Neural cell (in vitro differentiated cells): ENCODE results near the gene SPATA33. TPM values are rescaled to one million over a fixed set of nuclear protein-coding genes. Genes with fewer than 3 reads are reported as not detected.
"Not testable (repeated sequence)": the region's sequence is repeated elsewhere in the genome, so short reads cannot be mapped to it uniquely, and the experiment has no call there.

Experiments used
- H2AFZ ChIP-seq: fragments of 200-600, 300-800 bp; sonication (generic), shearing (Covaris generic); 2 replicates; pipeline ENCODE4 v1.6.0; 2014; ENCODE audit warnings: low read depth, mild to moderate bottlenecking, antibody characterized with exemption, low read length, moderate library complexity
- H3F3A ChIP-seq: fragments of 200-600 bp; shearing (Covaris generic); 2 replicates; pipeline ENCODE4 v1.6.1; 2016; ENCODE audit warnings: mild to moderate bottlenecking, moderate library complexity, mixed read lengths, antibody characterized with exemption, low read length; ENCODE audit not compliant: insufficient read depth, poor library complexity, severe bottlenecking
- H3K27ac ChIP-seq: fragments of 200-600, 300-800 bp; sonication (generic), shearing (Covaris generic); 2 replicates; pipeline ENCODE4 v1.5.1; 2014; ENCODE audit warnings: mild to moderate bottlenecking, low read length, moderate library complexity
- H3K27me3 ChIP-seq: fragments of 300-800, 200-600 bp; sonication (generic), shearing (Covaris generic); 2 replicates; pipeline ENCODE4 v1.6.0; 2014; ENCODE audit warnings: mild to moderate bottlenecking, low read depth, low read length, moderate library complexity; ENCODE audit not compliant: insufficient read depth
- H3K36me3 ChIP-seq: fragments of 300-800, 200-600 bp; sonication (generic), shearing (Covaris generic); 2 replicates; pipeline ENCODE4 v1.5.1; 2014; ENCODE audit warnings: mild to moderate bottlenecking, antibody characterized with exemption, low read length, moderate library complexity; ENCODE audit not compliant: insufficient read depth
- H3K4me2 ChIP-seq: fragments of 300-800, 200-600 bp; sonication (generic), shearing (Covaris generic); 2 replicates; pipeline ENCODE4 v1.6.0; 2014; ENCODE audit warnings: mild to moderate bottlenecking, low read length
- H3K4me3 ChIP-seq: fragments of 300-800, 200-600 bp; sonication (generic), shearing (Covaris generic); 2 replicates; pipeline ENCODE4 v1.5.1; 2014; ENCODE audit warnings: mild to moderate bottlenecking, low read length, moderate library complexity
- H3K79me2 ChIP-seq: fragments of 200-600 bp; shearing (Covaris generic); replicated peaks from 2 replicates; pipeline ENCODE4 v1.6.0; 2014; ENCODE audit warnings: mild to moderate bottlenecking, low read length, moderate library complexity; ENCODE audit not compliant: insufficient read depth
- H3K9ac ChIP-seq: fragments of 300-800, 200-600 bp; sonication (generic), shearing (Covaris generic); 2 replicates; pipeline ENCODE4 v1.6.1; 2016; ENCODE audit warnings: mild to moderate bottlenecking, low read length, mixed read lengths
- H3K9me2 ChIP-seq: fragments of 200-600 bp; shearing (Covaris generic); 2 replicates; pipeline ENCODE4 v1.6.1; 2016; ENCODE audit warnings: mild to moderate bottlenecking, low read length, mixed read lengths; ENCODE audit not compliant: insufficient read depth
- H3K9me3 ChIP-seq: fragments of 200-600, 300-800 bp; sonication (generic), shearing (Covaris generic); 2 replicates; pipeline ENCODE4 v1.6.1; 2016; ENCODE audit warnings: mild to moderate bottlenecking, mixed run types, low read length, moderate library complexity, mixed read lengths
- H4K20me1 ChIP-seq: fragments of 200-600 bp; shearing (Covaris generic); 2 replicates; pipeline ENCODE4 v1.6.1; 2016; ENCODE audit warnings: mild to moderate bottlenecking, mixed run types; ENCODE audit not compliant: insufficient read depth
- EP300 ChIP-seq: fragments of 450-650 bp; conservative IDR thresholded peaks from 2 replicates; pipeline ENCODE4 v1.6.1; 2014; ENCODE audit warnings: antibody characterized with exemption, mild to moderate bottlenecking, moderate library complexity; ENCODE audit not compliant: poor library complexity, severe bottlenecking
- EZH2 ChIP-seq: fragments of 200-600, 300-800 bp; shearing (Covaris generic), sonication (generic); IDR thresholded peaks from 2 replicates; pipeline ENCODE4 v1.6.1; 2014; ENCODE audit warnings: antibody characterized with exemption, low read length, borderline replicate concordance, mild to moderate bottlenecking; ENCODE audit not compliant: insufficient read depth, poor library complexity, severe bottlenecking
- MXI1 ChIP-seq: fragments of 450-650 bp; conservative IDR thresholded peaks from 2 replicates; pipeline ENCODE4 v1.6.1; 2014; ENCODE audit warnings: antibody characterized with exemption, mild to moderate bottlenecking; ENCODE audit not compliant: poor library complexity, severe bottlenecking
- POLR2AphosphoS5 ChIP-seq: IDR thresholded peaks from 2 replicates; pipeline ENCODE4 v1.6.1; 2012
- RAD21 ChIP-seq: fragments of 450-650 bp; conservative IDR thresholded peaks from 2 replicates; pipeline ENCODE4 v1.6.1; 2014; ENCODE audit warnings: antibody characterized with exemption, mild to moderate bottlenecking, moderate library complexity
- SMC3 ChIP-seq: fragments of 450-650 bp; conservative IDR thresholded peaks from 2 replicates; pipeline ENCODE4 v1.6.1; 2014; ENCODE audit warnings: antibody characterized with exemption, mild to moderate bottlenecking, moderate library complexity; ENCODE audit not compliant: poor library complexity
- TAF1 ChIP-seq: IDR thresholded peaks from 2 replicates; pipeline ENCODE4 v1.6.1; 2012; ENCODE audit warnings: low read depth
- polyA plus RNA-seq: library from polyadenylated mRNA; depleted of rRNA; stranded (reverse); fragments of >200 nt; gene quantifications from 2 replicates; pipeline ENCODE4 v1.2.3, GENCODE V29; 2014
- TF ChIP-seq, protein P1 (sequence below): fragments of 450-650 bp; IDR thresholded peaks from 2 replicates; pipeline ENCODE4 v1.5.1; 2014; ENCODE audit warnings: antibody characterized with exemption, mild to moderate bottlenecking, moderate library complexity; ENCODE audit not compliant: poor library complexity, severe bottlenecking
- TF ChIP-seq, protein P2 (sequence below): IDR thresholded peaks from 2 replicates; pipeline ENCODE4 v1.6.1; 2012; ENCODE audit warnings: borderline replicate concordance

SPATA33 gene
- polyA plus RNA-seq, 1 donor from 2014 or later, result 16.0 TPM

GRCh38 chr16:89661215-89661614 lies 3.6 kb downstream of the SPATA33 start:
- no peak overlapping the region for H3K27ac ChIP-seq
- no peak overlapping the region for H3K9ac ChIP-seq
- H3K9me3 ChIP-seq, result no peaks in the 10 kb centered on the region
- no peak overlapping the region for H3K4me2 ChIP-seq
- H4K20me1 ChIP-seq, result no peaks in the 10 kb centered on the region
- no peaks in the 10 kb centered on the region for H3K9me2 ChIP-seq
- peaks cover 11% of the 10 kb centered on the region for H3K36me3 ChIP-seq
- no peak overlapping the region for H2AFZ ChIP-seq
- H3K79me2 ChIP-seq, result peaks cover 26% of the 10 kb centered on the region
- no peak overlapping the region for H3K4me3 ChIP-seq
- TF ChIP-seq, protein P1, sequence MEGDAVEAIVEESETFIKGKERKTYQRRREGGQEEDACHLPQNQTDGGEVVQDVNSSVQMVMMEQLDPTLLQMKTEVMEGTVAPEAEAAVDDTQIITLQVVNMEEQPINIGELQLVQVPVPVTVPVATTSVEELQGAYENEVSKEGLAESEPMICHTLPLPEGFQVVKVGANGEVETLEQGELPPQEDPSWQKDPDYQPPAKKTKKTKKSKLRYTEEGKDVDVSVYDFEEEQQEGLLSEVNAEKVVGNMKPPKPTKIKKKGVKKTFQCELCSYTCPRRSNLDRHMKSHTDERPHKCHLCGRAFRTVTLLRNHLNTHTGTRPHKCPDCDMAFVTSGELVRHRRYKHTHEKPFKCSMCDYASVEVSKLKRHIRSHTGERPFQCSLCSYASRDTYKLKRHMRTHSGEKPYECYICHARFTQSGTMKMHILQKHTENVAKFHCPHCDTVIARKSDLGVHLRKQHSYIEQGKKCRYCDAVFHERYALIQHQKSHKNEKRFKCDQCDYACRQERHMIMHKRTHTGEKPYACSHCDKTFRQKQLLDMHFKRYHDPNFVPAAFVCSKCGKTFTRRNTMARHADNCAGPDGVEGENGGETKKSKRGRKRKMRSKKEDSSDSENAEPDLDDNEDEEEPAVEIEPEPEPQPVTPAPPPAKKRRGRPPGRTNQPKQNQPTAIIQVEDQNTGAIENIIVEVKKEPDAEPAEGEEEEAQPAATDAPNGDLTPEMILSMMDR, result no peak
- TF ChIP-seq SMC3, result no peak
- TF ChIP-seq EP300, result no peak
- TF ChIP-seq, protein P2, sequence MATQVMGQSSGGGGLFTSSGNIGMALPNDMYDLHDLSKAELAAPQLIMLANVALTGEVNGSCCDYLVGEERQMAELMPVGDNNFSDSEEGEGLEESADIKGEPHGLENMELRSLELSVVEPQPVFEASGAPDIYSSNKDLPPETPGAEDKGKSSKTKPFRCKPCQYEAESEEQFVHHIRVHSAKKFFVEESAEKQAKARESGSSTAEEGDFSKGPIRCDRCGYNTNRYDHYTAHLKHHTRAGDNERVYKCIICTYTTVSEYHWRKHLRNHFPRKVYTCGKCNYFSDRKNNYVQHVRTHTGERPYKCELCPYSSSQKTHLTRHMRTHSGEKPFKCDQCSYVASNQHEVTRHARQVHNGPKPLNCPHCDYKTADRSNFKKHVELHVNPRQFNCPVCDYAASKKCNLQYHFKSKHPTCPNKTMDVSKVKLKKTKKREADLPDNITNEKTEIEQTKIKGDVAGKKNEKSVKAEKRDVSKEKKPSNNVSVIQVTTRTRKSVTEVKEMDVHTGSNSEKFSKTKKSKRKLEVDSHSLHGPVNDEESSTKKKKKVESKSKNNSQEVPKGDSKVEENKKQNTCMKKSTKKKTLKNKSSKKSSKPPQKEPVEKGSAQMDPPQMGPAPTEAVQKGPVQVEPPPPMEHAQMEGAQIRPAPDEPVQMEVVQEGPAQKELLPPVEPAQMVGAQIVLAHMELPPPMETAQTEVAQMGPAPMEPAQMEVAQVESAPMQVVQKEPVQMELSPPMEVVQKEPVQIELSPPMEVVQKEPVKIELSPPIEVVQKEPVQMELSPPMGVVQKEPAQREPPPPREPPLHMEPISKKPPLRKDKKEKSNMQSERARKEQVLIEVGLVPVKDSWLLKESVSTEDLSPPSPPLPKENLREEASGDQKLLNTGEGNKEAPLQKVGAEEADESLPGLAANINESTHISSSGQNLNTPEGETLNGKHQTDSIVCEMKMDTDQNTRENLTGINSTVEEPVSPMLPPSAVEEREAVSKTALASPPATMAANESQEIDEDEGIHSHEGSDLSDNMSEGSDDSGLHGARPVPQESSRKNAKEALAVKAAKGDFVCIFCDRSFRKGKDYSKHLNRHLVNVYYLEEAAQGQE, result no peak
- TF ChIP-seq TAF1, result no peak
- no peak for TF ChIP-seq POLR2AphosphoS5
- TF ChIP-seq EZH2, result no peak
- TF ChIP-seq RAD21, result no peak
- no peak for TF ChIP-seq MXI1
- H3F3A ChIP-seq, result no peaks in the 10 kb centered on the region
- H3K27me3 ChIP-seq, result no peaks in the 10 kb centered on the region

DNA sequence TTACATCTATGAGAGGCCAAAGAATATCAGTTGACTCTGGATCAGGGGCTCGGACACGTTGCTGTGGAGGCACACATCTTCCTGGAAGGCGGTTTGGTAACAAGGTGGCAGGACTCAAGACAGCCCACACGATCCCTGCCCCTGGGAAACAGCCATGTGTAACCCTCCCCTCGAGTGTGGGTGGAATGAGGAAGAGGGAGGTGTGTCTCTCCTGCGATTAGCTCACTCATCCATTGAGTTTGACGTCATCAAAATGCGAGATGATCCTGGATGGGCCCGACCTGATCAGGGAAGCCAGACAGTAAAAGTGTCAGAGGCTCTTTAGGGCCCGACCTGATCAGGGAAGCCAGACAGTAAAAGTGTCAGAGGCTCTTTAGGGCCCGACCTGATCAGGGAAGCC lies 6.6 kb downstream of the SPATA33 start:
- H4K20me1 ChIP-seq, H3K4me3 ChIP-seq, H3K27ac ChIP-seq, H2AFZ ChIP-seq, H3K9me3 ChIP-seq, H3K9me2 ChIP-seq, H3K4me2 ChIP-seq, H3K27me3 ChIP-seq, H3F3A ChIP-seq, H3K9ac ChIP-seq, H3K79me2 ChIP-seq: not testable (repeated sequence)
- peaks cover 11% of the 10 kb centered on the region for H3K36me3 ChIP-seq

DNA sequence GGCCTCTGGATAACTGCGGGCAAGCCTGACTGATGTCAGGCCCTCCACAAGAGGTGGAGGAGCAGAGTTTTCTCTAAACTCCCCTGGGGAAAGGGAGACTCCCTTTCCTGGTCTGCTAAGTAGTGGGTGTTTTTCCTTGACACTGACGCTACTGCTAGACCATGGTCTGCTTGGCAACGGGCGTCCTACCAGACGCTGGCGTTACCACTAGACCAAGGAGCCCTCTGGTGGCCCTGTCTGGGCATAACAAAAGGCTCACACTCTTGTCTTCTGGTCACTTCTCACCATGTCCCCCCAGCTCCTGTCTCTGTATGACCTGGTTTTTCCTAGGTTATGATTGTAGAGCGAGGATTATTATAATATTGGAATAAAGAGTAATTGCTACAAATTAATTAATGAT lies 9.4 kb downstream of the SPATA33 start:
- not testable (repeated sequence) for H3K4me2 ChIP-seq, H2AFZ ChIP-seq, H3K9ac ChIP-seq, H4K20me1 ChIP-seq, H3K4me3 ChIP-seq, H3K36me3 ChIP-seq, H3K27me3 ChIP-seq, H3K9me2 ChIP-seq, H3K79me2 ChIP-seq, H3K27ac ChIP-seq, H3F3A ChIP-seq, H3K9me3 ChIP-seq
